AG10803 (cell line): ENCODE results near the gene PPARG.

Experiments
- DNase-seq: peaks from one replicate; pipeline ENCODE4 v3.0.0; 2010; ENCODE audit warnings: low read depth
- H3K4me3 ChIP-seq: 2 replicates; pipeline ENCODE4 v1.5.1; 2011; ENCODE audit warnings: mild to moderate bottlenecking, low read length, control low read depth
- CTCF ChIP-seq: conservative IDR thresholded peaks from 2 replicates; pipeline ENCODE4 v1.5.1; 2011; ENCODE audit warnings: mild to moderate bottlenecking, low read length, control low read depth, inconsistent platforms

Gene PPARG

GRCh38 chr3:12301513-12301912, 12.6 kb downstream of the PPARG start:
- no peak for DNase-seq
- TF ChIP-seq CTCF, result no peak

GRCh38 chr3:12302564-12302963, 13.7 kb downstream of the PPARG start:
- no peak for DNase-seq
- no peak for TF ChIP-seq CTCF
- no peak overlapping the region for H3K4me3 ChIP-seq

More at GRCh38 chr3:12301513-12301912, 12.6 kb downstream of the PPARG start:
- no peak overlapping the region for H3K4me3 ChIP-seq

- peak; percentile 85 for DNase-seq
- no peak overlapping the region for H3K4me3 ChIP-seq
Observed at GRCh38 chr3:12303534-12303933, 14.7 kb downstream of the PPARG start.

GRCh38 chr3:12303993-12304392, 15.1 kb downstream of the PPARG start:
- DNase-seq, result no peak
- no peak overlapping the region for H3K4me3 ChIP-seq
- TF ChIP-seq CTCF, result no peak

More at GRCh38 chr3:12303534-12303933, 14.7 kb downstream of the PPARG start:
- TF ChIP-seq CTCF, result no peak

GRCh38 chr3:12307136-12307535, 18.3 kb downstream of the PPARG start:
- no peak for DNase-seq
- H3K4me3 ChIP-seq, result no peak overlapping the region
- TF ChIP-seq CTCF, result no peak

- H3K4me3 ChIP-seq, result no peak overlapping the region
- peak; percentile 84 for DNase-seq
- no peak for TF ChIP-seq CTCF
Observed at GRCh38 chr3:12308517-12308916, 19.6 kb downstream of the PPARG start.

GRCh38 chr3:12309716-12310115, 20.8 kb downstream of the PPARG start:
- no peak for DNase-seq
- no peak for TF ChIP-seq CTCF
- no peak overlapping the region for H3K4me3 ChIP-seq
